Activated T-cell treated with anti-CD3 and anti-CD28 coated beads, Interleukin-2, amount 50 U/mL, for 48 hours (primary cell): ENCODE results near the gene MED12L.

Experiments used
- DNase-seq, 2 experiments: peaks; one replicate each; pipeline ENCODE4 v3.0.0-alpha.2; 2020

The MED12L gene

DNA sequence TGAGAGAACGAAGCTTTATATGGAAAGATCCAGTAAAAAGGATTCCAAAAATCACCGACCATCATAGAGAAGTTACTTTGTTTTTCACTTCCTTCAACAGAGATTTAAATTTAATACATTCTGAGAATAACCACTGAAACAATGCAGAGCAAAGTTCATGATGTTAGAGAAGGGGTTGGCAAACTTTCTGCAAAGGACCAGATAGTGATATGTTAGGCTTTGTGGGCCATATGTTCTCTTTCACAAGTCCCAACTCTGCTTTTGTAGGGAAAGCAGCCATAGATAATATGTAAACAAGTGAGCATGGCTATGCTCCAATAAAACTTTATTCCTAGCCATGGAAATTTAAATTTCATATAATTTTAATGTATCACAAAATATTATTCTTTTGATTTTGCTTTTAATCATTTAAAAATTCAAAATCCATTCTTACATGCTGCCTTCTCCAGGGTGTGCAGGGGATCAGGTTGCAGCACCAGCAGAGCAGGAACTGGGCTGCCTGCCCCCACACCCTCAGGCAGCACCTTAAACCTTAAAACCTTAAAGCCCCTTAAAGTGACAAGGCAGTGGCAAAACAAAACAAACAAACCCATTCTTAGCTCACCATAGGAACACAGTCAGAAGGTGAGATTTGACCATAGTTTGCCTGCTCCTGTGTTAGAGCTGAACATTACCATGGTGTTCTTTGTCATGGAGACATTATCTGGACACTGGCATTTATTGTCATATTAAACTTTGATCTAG is 392.3 kb downstream of the MED12L start:
- no peak for DNase-seq

DNA sequence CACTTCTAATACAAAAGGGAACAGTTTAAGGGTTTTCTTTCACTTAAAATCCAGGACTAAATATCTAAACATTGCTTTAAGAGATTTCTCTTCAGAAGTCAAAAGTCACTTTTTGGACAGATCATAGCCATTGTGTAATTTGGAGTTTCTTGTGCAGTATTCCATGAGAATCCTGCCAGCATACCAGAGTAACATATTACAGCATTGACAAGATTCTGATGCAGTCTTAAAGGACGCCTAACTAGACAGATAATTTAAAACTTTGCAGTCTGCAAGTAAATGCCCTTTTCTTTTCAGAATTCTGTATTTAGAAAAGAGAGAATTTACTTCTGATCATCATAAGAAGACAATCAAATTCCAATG is 392.9 kb downstream of the MED12L start:
- no peak for DNase-seq

DNA sequence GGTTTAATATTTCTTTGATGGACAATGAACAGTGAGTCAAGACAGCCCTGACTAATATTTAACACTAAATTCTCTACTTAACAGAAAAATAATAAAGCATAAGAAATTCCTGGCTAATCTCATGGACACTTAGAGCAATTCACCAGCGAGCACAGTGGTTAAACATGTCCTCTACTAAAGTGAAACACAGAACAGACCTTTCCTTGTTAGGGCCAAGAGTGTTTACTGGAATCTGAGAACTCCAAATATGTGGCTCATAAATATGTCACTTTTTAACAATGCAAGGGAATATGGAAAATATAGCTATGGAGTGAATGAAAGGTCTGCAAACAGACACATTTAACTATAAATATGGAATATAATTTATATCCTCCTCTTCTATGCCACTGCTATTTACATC is 394.0 kb downstream of the MED12L start:
- DNase-seq: no peak

DNA sequence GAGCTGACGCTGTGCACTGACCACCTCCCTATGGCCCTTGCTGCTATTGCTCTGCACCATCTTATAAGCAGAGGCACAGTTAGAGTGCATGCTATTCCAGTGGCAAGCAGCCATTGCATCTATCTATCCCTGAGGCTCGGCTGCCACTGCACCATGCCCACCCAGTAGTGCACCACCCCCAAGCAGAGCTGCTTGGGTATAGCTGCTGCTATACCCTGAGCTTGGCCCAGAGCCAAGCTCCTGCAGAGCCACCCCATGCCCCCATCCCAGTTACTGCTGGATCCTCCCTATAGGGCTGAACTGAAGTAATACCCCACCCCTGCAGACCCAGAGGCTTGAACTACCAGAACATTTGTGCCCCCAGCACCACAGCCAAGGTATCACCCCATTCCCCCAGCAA is 395.0 kb downstream of the MED12L start:
- no peak for DNase-seq

DNA sequence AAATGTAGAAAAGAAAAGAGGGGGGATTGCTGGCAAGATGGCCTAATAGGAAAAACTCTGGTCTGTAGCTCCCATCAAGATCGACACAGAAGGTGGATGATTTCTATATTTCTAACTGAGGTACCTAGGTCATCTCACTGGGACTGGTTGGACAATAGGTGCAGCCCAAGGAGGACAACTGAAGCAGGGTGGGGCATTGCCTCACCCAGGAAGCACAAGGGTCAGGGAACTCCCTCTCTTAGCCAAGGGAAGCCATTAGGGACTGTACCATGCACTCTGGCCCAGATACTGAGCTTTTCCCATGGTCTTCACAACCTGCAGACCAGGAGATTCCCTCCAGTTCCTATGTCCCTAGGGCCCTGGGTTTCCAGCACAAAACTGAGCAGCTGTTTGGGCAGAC is 398.0 kb downstream of the MED12L start:
- no peak for DNase-seq

DNA sequence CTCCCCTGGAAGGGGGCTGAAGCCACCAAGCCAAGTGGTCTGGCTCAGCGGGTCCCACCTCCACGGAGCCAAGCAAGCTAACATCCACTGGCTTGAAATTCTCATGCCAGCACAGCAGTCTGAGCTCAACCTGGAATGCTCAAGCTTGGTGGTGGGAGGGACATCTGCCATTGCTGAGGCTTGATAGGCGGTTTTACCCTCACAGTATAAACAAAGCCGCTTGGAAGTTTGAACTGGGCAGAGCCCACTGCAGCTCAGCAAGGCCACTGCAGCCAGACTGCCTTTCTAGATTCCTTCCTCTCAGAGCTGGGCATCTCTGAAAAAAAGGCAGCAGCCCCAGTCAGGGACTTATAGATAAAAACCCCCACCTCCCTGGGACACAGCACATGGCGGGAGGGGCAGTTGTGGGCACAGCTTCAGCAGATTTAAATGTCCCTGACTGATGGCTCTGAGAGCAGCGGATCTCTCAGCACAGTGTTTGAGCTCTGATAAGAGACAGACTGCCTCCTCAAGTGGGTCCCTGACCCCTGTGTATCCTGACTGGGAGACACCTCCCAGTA is 398.6 kb downstream of the MED12L start:
- no peak for DNase-seq
